ENCODE measurements around the gene NME2.
A peak's percentile ranks its signal among the peaks of the same experiment; 100 is the strongest.

NME2 gene

GRCh38 chr17:51132964-51133319 lies 33.3 kb upstream of the NME2 start:
- Histone ChIP-seq H3K9ac (ENCODE audit: low read length) (no peak overlapping the region), H3K4me1 (ENCODE audit: control insufficient read depth, insufficient read depth, low read length) (peaks cover 18% of the 10 kb centered on the region), H3K9me3 (ENCODE audit: control insufficient read depth, low read length) (no peaks in the 10 kb centered on the region), H3K4me3 (ENCODE audit: low read length) (no peak overlapping the region), H3K36me3 (ENCODE audit: control insufficient read depth, insufficient read depth, low read length) (no peaks in the 10 kb centered on the region), H3K27me3 (ENCODE audit: control insufficient read depth, insufficient read depth, low read length) (no peaks in the 10 kb centered on the region)

DNA sequence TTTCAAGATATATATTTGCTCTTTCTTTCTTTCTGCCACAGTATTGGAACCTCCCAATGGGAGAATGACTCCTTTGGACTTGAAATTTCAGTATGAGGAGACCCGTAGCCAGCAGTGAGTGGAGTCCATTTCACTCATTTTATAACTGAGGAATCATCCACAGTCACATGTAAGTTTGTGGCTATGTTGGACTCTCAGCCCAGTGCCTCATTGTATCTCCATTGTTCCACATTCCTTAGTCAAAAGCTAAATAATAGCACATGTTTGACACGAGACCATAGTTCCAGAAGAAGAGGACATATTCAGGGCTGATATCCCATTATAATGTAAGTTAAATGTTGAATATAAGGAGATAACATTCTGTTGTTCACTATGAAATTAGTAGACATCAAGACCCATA lies 32.8 kb upstream of the NME2 start:
- H3K27me3 ChIP-seq (ENCODE audit: control insufficient read depth, insufficient read depth, low read length): no peaks in the 10 kb centered on the region
- H3K4me1 ChIP-seq (ENCODE audit: control insufficient read depth, insufficient read depth, low read length): peaks cover 18% of the 10 kb centered on the region
- no peaks in the 10 kb centered on the region for H3K36me3 ChIP-seq (ENCODE audit: control insufficient read depth, insufficient read depth, low read length)
- no peaks in the 10 kb centered on the region for H3K9me3 ChIP-seq (ENCODE audit: control insufficient read depth, low read length)
- no peak overlapping the region for H3K4me3 ChIP-seq (ENCODE audit: low read length)
- no peak overlapping the region for H3K9ac ChIP-seq (ENCODE audit: low read length)

GRCh38 chr17:51135956-51136355 lies 30.3 kb upstream of the NME2 start:
- Histone ChIP-seq H3K9me3 (ENCODE audit: control insufficient read depth, low read length) (no peaks in the 10 kb centered on the region), H3K4me3 (ENCODE audit: low read length) (no peak overlapping the region), H3K9ac (ENCODE audit: low read length) (no peak overlapping the region), H3K36me3 (ENCODE audit: control insufficient read depth, insufficient read depth, low read length) (no peaks in the 10 kb centered on the region), H3K27me3 (ENCODE audit: control insufficient read depth, insufficient read depth, low read length) (no peaks in the 10 kb centered on the region), H3K4me1 (ENCODE audit: control insufficient read depth, insufficient read depth, low read length) (peaks cover 18% of the 10 kb centered on the region)

- Histone ChIP-seq H3K4me1 (ENCODE audit: control insufficient read depth, insufficient read depth, low read length) (no peaks in the 10 kb centered on the region), H3K9me3 (ENCODE audit: control insufficient read depth, low read length) (no peaks in the 10 kb centered on the region), H3K36me3 (ENCODE audit: control insufficient read depth, insufficient read depth, low read length) (no peaks in the 10 kb centered on the region), H3K4me3 (ENCODE audit: low read length) (no peak overlapping the region), H3K9ac (ENCODE audit: low read length) (no peak overlapping the region), H3K27me3 (ENCODE audit: control insufficient read depth, insufficient read depth, low read length) (no peaks in the 10 kb centered on the region)
These were observed 23.6 kb upstream of the NME2 start for GRCh38 chr17:51142597-51142996.

DNA sequence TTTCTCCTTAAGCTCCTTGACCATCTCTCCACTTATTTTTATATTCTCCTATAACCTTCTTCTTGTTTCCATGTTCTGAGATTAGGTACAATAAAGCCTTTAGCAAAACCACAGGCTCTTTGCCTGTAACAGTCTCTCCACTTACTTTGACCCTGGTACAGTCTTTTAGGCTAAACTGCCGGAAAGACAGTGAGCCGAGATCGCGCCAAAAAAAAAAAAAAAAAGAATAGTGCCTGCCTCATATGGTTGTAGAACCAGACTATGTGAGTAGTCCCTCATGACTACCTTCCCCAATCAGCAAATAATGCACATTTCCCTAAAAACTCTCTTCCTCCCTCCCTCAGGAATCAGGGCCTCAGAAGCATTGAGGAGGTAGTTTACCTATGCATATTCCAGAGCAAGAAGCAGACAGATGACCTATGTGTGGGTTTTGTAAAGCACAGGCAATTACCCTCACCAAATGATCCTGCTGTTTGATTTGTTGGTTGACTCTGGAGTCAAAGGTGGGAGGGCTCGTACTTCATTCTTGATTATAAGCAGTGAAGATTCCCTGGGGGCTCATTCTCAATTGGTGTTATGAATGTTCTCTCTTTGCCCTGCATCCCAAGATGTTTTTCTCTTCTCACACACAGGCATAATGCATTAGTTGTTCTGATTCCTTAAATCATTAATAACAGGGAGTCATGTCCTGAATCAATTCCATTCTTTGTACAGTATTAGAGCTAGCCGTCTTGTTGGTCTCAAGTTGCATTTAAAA lies 21.8 kb upstream of the NME2 start:
- no peaks in the 10 kb centered on the region for H3K36me3 ChIP-seq (ENCODE audit: control insufficient read depth, insufficient read depth, low read length)
- no peaks in the 10 kb centered on the region for H3K4me1 ChIP-seq (ENCODE audit: control insufficient read depth, insufficient read depth, low read length)
- H3K27me3 ChIP-seq (ENCODE audit: control insufficient read depth, insufficient read depth, low read length): no peaks in the 10 kb centered on the region
- no peak overlapping the region for H3K9ac ChIP-seq (ENCODE audit: low read length)
- H3K9me3 ChIP-seq (ENCODE audit: control insufficient read depth, low read length): no peaks in the 10 kb centered on the region
- no peak overlapping the region for H3K4me3 ChIP-seq (ENCODE audit: low read length)

GRCh38 chr17:51147650-51148049 lies 18.6 kb upstream of the NME2 start:
- Histone ChIP-seq H3K9me3 (ENCODE audit: control insufficient read depth, low read length) (no peaks in the 10 kb centered on the region), H3K9ac (ENCODE audit: low read length) (no peak overlapping the region), H3K4me3 (ENCODE audit: low read length) (no peak overlapping the region), H3K36me3 (ENCODE audit: control insufficient read depth, insufficient read depth, low read length) (no peaks in the 10 kb centered on the region), H3K4me1 (ENCODE audit: control insufficient read depth, insufficient read depth, low read length) (no peaks in the 10 kb centered on the region), H3K27me3 (ENCODE audit: control insufficient read depth, insufficient read depth, low read length) (no peaks in the 10 kb centered on the region)

GRCh38 chr17:51149163-51149562 lies 17.0 kb upstream of the NME2 start:
- Histone ChIP-seq H3K36me3 (ENCODE audit: control insufficient read depth, insufficient read depth, low read length) (no peaks in the 10 kb centered on the region), H3K9me3 (ENCODE audit: control insufficient read depth, low read length) (no peaks in the 10 kb centered on the region), H3K9ac (ENCODE audit: low read length) (no peak overlapping the region), H3K4me3 (ENCODE audit: low read length) (no peak overlapping the region), H3K4me1 (ENCODE audit: control insufficient read depth, insufficient read depth, low read length) (peaks cover 3% of the 10 kb centered on the region), H3K27me3 (ENCODE audit: control insufficient read depth, insufficient read depth, low read length) (no peaks in the 10 kb centered on the region)

GRCh38 chr17:51150932-51151331 lies 15.3 kb upstream of the NME2 start:
- Histone ChIP-seq H3K4me1 (ENCODE audit: control insufficient read depth, insufficient read depth, low read length) (peaks cover 9% of the 10 kb centered on the region), H3K4me3 (ENCODE audit: low read length) (no peak overlapping the region), H3K9ac (ENCODE audit: low read length) (no peak overlapping the region), H3K9me3 (ENCODE audit: control insufficient read depth, low read length) (no peaks in the 10 kb centered on the region), H3K36me3 (ENCODE audit: control insufficient read depth, insufficient read depth, low read length) (no peaks in the 10 kb centered on the region), H3K27me3 (ENCODE audit: control insufficient read depth, insufficient read depth, low read length) (no peaks in the 10 kb centered on the region)

GRCh38 chr17:51152766-51153209 lies 13.4 kb upstream of the NME2 start:
- peak overlapping the region; percentile 43 for H3K4me3 ChIP-seq (ENCODE audit: low read length)
- peaks cover 9% of the 10 kb centered on the region for H3K4me1 ChIP-seq (ENCODE audit: control insufficient read depth, insufficient read depth, low read length)
- no peaks in the 10 kb centered on the region for H3K27me3 ChIP-seq (ENCODE audit: control insufficient read depth, insufficient read depth, low read length)
- H3K9me3 ChIP-seq (ENCODE audit: control insufficient read depth, low read length): no peaks in the 10 kb centered on the region
- peak overlapping the region; percentile 59 for H3K9ac ChIP-seq (ENCODE audit: low read length)
- H3K36me3 ChIP-seq (ENCODE audit: control insufficient read depth, insufficient read depth, low read length): no peaks in the 10 kb centered on the region

- Histone ChIP-seq H3K9me3 (ENCODE audit: control insufficient read depth, low read length) (no peaks in the 10 kb centered on the region), H3K9ac (ENCODE audit: low read length) (peak within 1 kb of the TSS; percentile 59), H3K4me3 (ENCODE audit: low read length) (peak within 1 kb of the TSS; percentile 80), H3K36me3 (ENCODE audit: control insufficient read depth, insufficient read depth, low read length) (no peaks in the 10 kb centered on the region), H3K4me1 (ENCODE audit: control insufficient read depth, insufficient read depth, low read length) (peaks cover 9% of the 10 kb centered on the region), H3K27me3 (ENCODE audit: control insufficient read depth, insufficient read depth, low read length) (no peaks in the 10 kb centered on the region)
These were observed 12.8 kb upstream of the NME2 start, which contains the start of gene NME1 for GRCh38 chr17:51153210-51154072. TSS of gene NME1 (plus strand) at chr17:51153559. CDS start at chr17:51155655, 2,096 bp downstream.

DNA sequence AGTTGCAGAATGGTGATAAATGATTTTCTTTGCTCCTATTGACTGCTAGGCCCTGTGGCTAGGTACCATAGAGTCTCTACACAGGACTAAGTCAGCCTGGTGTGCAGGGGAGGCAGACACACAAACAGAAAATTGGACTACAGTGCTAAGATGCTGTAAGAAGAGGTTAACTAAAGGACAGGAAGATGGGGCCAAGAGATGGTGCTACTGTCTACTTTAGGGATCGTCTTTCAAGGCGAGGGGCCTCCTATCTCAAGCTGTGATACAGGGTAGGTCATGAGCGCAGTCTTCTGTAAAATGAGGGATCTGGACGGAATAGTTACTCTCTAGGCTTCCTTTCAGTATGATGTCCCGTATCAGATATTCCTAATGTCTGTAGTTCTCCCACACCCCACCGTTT lies 12.0 kb upstream of the NME2 start:
- Histone ChIP-seq H3K36me3 (ENCODE audit: control insufficient read depth, insufficient read depth, low read length) (no peaks in the 10 kb centered on the region), H3K9ac (ENCODE audit: low read length) (peak overlapping the region; percentile 54), H3K4me1 (ENCODE audit: control insufficient read depth, insufficient read depth, low read length) (peaks cover 9% of the 10 kb centered on the region), H3K4me3 (ENCODE audit: low read length) (peak overlapping the region; percentile 80), H3K9me3 (ENCODE audit: control insufficient read depth, low read length) (no peaks in the 10 kb centered on the region), H3K27me3 (ENCODE audit: control insufficient read depth, insufficient read depth, low read length) (no peaks in the 10 kb centered on the region)

- no peak overlapping the region for H3K4me3 ChIP-seq (ENCODE audit: low read length)
- no peaks in the 10 kb centered on the region for H3K27me3 ChIP-seq (ENCODE audit: control insufficient read depth, insufficient read depth, low read length)
- H3K4me1 ChIP-seq (ENCODE audit: control insufficient read depth, insufficient read depth, low read length): peaks cover 9% of the 10 kb centered on the region
- no peaks in the 10 kb centered on the region for H3K9me3 ChIP-seq (ENCODE audit: control insufficient read depth, low read length)
- no peak overlapping the region for H3K9ac ChIP-seq (ENCODE audit: low read length)
- no peaks in the 10 kb centered on the region for H3K36me3 ChIP-seq (ENCODE audit: control insufficient read depth, insufficient read depth, low read length)
These were observed 10.8 kb upstream of the NME2 start for GRCh38 chr17:51155416-51155815.

Data from mucosa of stomach (tissue), 1 donor.